Fibroblast of lung (primary cell): ENCODE data around the gene SPATA33.

ENCODE experiments used
- CTCF ChIP-seq, 2 donors: IDR thresholded peaks in 1 of 2; conservative IDR thresholded peaks in 1 of 2; 1 replicate in 1 of 2; 2 replicates in 1 of 2; pipeline ENCODE4 v1.5.1; 2011 to 2012; ENCODE audit warnings: low read length in 2 of 2, control low read depth in 1 of 2, inconsistent platforms in 1 of 2, low read depth in 1 of 2, mild to moderate bottlenecking in 1 of 2
- EZH2 ChIP-seq: IDR thresholded peaks from 2 replicates; pipeline ENCODE4 v1.5.1; 2012; ENCODE audit warnings: low read length, control low read depth, mild to moderate bottlenecking; ENCODE audit errors: missing control alignments

GRCh38 chr16:89642574-89642973 lies 15.1 kb upstream of the SPATA33 start:
- no peak for TF ChIP-seq CTCF (conservative IDR thresholded peaks at IDR 0.05 in 1 of 2, IDR thresholded peaks at IDR 0.05 in 1 of 2; ENCODE audit: low read depth in 1 of 2, low read length in 2 of 2)
- TF ChIP-seq EZH2, result no peak
